ENCODE data around the gene CYP4A22. TPM values are rescaled to one million over a fixed set of nuclear protein-coding genes. Genes with fewer than 3 reads are reported as not detected.
"Not testable (repeated sequence)": the region's sequence is repeated elsewhere in the genome, so short reads cannot be mapped to it uniquely, and the experiment has no call there.

The CYP4A22 gene
- total and polyA plus RNA-seq, 8 donors: not detected

- WGBS, 5 donors: 38 to 58% (median 49%) methylated on average over 6 of the region's 6 CpGs
- TF ChIP-seq POLR2AphosphoS5 (IDR thresholded peaks at IDR 0.05) (no peak), POLR2A (IDR thresholded peaks at IDR 0.05) (no peak), EP300 (IDR thresholded peaks at IDR 0.05) (no peak), CTCF (IDR thresholded peaks at IDR 0.05) (no peak)
- intact Hi-C loops (cut with DNase I; ENCODE audit: low total_unique reads): no loop called here
These were observed 10.0 kb downstream of the CYP4A22 start for GRCh38 chr1:47147047-47147785.

GRCh38 chr1:47149162-47149561 is 11.9 kb downstream of the CYP4A22 start:
- DNase-seq; H3K27ac ChIP-seq; H3K36me3 ChIP-seq; H3K9me3 ChIP-seq; H3K4me1 ChIP-seq; intact Hi-C loops (cut with DNase I; ENCODE audit: low total_unique reads); H3K4me3 ChIP-seq: not testable (repeated sequence)
- WGBS, 5 donors: 31 to 45% (median 44%) methylated on average over 8 to 9 of the region's 9 CpGs
- peaks cover 0 to 20% (median 0%) of the 10 kb centered on the region in 3 donors for H3K27me3 ChIP-seq

More at GRCh38 chr1:47147047-47147785, 10.0 kb downstream of the CYP4A22 start:
- peaks cover 0 to 13% (median 0%) of the 10 kb centered on the region in 3 donors for H3K27me3 ChIP-seq
- no peak overlapping the region for H3K27ac ChIP-seq
- H3K36me3 ChIP-seq: no peaks in the 10 kb centered on the region
- H3K4me1 ChIP-seq: no peaks in the 10 kb centered on the region
- DNase-seq: no peak
- H3K9me3 ChIP-seq: no peaks in the 10 kb centered on the region
- no peak overlapping the region for H3K4me3 ChIP-seq

GRCh38 chr1:47156457-47156856 is 19.2 kb downstream of the CYP4A22 start:
- H3K4me1 ChIP-seq; intact Hi-C loops (cut with DNase I; ENCODE audit: low total_unique reads); H3K4me3 ChIP-seq; H3K36me3 ChIP-seq; H3K27me3 ChIP-seq; H3K27ac ChIP-seq; DNase-seq: not testable (repeated sequence)
- peaks cover 2 to 12% (median 7%) of the 10 kb centered on the region in 4 donors for H3K9me3 ChIP-seq

- H3K27ac ChIP-seq; DNase-seq; H3K4me1 ChIP-seq; H3K36me3 ChIP-seq; intact Hi-C loops (cut with DNase I; ENCODE audit: low total_unique reads); H3K4me3 ChIP-seq; H3K27me3 ChIP-seq: not testable (repeated sequence)
- WGBS, 5 donors: 52 to 91% (median 85%) methylated on average over 3 of the region's 3 CpGs
- H3K9me3 ChIP-seq: peaks cover 2 to 12% (median 7%) of the 10 kb centered on the region in 4 donors
These were observed 20.7 kb downstream of the CYP4A22 start for GRCh38 chr1:47157957-47158356.

- intact Hi-C loops (cut with DNase I; ENCODE audit: low total_unique reads): no loop called here
- peaks cover 0 to 3% (median under 1%) of the 10 kb centered on the region in 4 donors for H3K9me3 ChIP-seq
- no peak for DNase-seq
- H3K27ac ChIP-seq: no peak overlapping the region
- H3K4me1 ChIP-seq: no peaks in the 10 kb centered on the region
- peaks cover 0 to 9% (median 0%) of the 10 kb centered on the region in 3 donors for H3K27me3 ChIP-seq
- no peak overlapping the region for H3K4me3 ChIP-seq
- TF ChIP-seq POLR2AphosphoS5 (IDR thresholded peaks at IDR 0.05): no peak
- TF ChIP-seq POLR2A (IDR thresholded peaks at IDR 0.05): no peak
- TF ChIP-seq EP300 (IDR thresholded peaks at IDR 0.05): no peak
- TF ChIP-seq CTCF (IDR thresholded peaks at IDR 0.05): no peak
- H3K36me3 ChIP-seq: no peaks in the 10 kb centered on the region
These were observed 23.5 kb downstream of the CYP4A22 start for GRCh38 chr1:47160716-47161115.

GRCh38 chr1:47161298-47162040 is 24.2 kb downstream of the CYP4A22 start:
- Histone ChIP-seq H3K36me3 (no peaks in the 10 kb centered on the region), H3K4me1 (no peaks in the 10 kb centered on the region), H3K9me3 (peaks cover 0 to 9% (median 1%) of the 10 kb centered on the region in 4 donors), H3K4me3 (no peak overlapping the region), H3K27ac (no peak overlapping the region), H3K27me3 (peaks cover 0 to 9% (median 0%) of the 10 kb centered on the region in 3 donors)
- DNase-seq: no peak
- 59 to 81% (median 76%) methylated on average over 5 of the region's 5 CpGs for WGBS, 5 donors
- TF ChIP-seq EP300 (IDR thresholded peaks at IDR 0.05) (no peak), POLR2AphosphoS5 (IDR thresholded peaks at IDR 0.05) (no peak), CTCF (IDR thresholded peaks at IDR 0.05) (no peak), POLR2A (IDR thresholded peaks at IDR 0.05) (no peak)
- intact Hi-C loops (cut with DNase I; ENCODE audit: low total_unique reads): no loop called here
